Mesenteric fat pad (tissue), 1 donor: ENCODE measurements around the gene AGPAT2. TPM values are rescaled to one million over a fixed set of nuclear protein-coding genes. Genes with fewer than 3 reads are reported as not detected.

Experiments used
- DNase-seq: peaks from one replicate; pipeline ENCODE4 v3.0.0-alpha.2; 2020; ENCODE audit warnings: low spot score
- total RNA-seq: library from RNA; stranded (reverse); fragmentation: NEBNext Ultra II Directional; extraction: Animal tissue kit (Norgen Biotek cat#: 25700); gene quantifications from one replicate; pipeline ENCODE4 v1.2.1, GENCODE V29; 2021
- donor health status: DM: yes; HTN: yes; CAD: no.

AGPAT2 gene
- total RNA-seq, 1 donor from 2014 or later, result 547 TPM

DNA sequence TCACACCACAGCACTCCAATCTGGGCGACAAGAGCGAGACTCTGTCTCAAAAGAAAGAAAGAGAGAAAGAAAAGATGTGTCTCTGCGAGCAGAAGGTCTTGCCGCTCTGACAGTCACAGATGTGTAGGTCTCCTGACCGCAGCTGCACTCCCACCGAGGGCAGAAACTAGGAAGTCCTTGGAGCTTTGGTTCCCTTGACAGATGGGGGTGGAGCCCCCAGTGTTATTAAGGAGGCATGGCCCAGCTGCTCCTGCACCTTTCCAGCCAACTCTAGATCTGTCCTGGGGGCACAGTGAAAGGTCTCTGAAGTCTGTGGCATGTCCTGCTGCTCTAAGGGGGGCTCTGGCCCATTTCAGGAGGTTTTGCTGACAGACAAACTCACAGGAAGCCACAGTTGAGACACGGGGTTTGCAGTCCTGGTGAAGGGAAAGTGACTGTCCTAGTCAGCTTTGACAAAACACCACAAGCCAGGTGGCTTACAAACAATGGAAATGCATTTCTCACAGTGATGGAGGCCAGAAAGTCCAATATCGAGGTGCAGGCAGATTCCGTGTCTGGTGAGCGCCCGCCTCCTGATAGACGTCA is 16.1 kb upstream of the AGPAT2 start:
- no peak for DNase-seq

DNA sequence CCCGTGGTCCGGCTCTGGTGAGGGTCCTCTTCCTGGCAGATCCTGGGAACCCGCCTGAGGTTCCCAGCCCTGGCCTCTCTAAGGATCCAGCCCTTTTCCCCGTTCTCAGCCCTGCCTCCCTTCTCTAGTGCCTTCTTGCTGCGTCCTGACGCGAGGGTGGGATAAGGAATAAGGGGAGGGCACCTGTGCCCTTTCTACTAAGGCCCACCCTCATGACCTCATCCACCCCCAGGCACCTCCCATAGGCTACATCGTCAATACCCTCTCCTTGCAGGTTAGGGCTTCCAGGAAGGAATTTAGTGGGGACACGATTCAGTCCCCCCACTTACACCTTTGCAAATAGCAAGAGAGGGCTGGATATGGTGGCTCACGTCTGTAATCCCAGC is 14.4 kb upstream of the AGPAT2 start:
- no peak for DNase-seq

DNA sequence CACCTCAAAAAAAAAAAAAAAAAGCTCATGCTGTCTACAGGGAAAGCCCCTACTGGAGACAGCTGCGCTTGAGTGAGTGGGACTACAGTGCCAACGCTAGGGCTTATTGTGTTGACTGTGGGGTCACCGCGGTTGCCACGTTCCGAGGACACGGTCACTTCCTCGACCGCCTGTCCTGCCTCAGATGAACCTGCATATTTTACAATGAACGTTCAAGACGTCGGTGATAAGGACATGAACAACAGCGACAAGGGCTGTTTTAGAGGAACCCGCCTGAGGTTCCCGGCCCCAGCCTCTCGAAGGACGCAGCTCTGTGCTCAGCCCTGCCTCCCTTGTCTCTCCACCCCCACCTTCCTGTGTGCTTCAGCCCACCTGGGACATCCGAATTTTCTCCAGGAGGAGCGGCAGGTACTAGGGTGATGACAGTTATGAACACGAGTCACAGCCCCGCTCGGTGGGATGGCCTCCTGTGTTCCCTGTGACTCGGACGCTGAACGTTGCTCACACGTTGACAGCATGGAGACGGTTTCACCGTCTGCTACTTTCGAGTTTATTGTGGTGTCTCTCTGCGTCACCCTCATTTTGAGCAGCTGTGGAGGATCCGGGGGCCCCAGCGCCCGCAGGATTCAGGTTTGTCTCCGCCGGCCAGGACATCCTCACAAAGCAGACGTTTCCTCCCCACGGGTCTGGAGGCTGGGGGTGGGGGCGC is 13.9 kb upstream of the AGPAT2 start:
- DNase-seq, result no peak

DNA sequence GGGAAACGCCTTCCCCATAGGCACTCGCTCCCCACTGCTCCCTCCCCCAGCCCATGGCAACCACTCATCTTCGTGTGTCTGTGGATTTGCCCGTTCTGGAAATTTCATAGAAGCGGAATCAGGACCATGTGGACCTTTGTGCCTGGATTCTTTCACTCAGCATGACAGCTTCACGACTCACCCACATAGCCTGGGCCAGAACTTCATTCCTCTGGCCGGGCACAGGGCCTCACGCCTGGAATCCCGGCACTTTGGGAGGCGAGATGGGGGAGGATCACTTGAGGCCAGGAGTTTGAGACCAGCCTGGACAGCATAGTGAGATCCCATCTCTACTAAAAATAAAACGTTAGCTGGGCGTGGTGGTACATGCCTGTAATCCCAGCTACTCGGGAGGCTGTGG is 13.0 kb upstream of the AGPAT2 start:
- no peak for DNase-seq

DNA sequence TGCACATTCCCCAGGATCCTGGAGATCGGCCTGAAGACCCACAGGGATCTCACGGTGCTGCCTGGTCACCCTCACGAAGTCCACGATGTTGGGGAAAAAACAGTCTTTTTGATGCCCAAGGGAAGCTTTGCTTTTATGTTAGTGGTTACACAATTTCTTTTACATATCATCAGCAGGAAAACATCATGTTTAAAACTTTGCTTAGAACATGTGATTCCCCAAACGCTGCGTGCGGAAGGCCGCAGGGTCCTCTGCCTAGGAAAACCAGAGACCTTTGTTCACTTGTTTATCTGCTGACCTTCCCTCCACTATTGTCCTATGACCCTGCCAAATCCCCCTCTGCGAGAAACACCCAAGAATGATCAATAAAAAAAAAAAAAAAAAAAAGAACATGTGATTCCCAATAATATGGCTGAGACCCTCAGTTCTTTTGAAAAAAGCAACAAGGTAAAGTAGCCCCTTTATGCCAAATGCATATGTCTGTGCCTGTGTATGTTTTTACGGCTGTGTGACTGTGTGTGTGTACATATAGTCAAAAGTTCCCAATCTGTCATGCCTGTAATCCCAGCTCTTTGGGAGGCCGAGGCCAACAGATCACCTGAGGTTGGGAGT is 11.5 kb upstream of the AGPAT2 start:
- no peak for DNase-seq

DNA sequence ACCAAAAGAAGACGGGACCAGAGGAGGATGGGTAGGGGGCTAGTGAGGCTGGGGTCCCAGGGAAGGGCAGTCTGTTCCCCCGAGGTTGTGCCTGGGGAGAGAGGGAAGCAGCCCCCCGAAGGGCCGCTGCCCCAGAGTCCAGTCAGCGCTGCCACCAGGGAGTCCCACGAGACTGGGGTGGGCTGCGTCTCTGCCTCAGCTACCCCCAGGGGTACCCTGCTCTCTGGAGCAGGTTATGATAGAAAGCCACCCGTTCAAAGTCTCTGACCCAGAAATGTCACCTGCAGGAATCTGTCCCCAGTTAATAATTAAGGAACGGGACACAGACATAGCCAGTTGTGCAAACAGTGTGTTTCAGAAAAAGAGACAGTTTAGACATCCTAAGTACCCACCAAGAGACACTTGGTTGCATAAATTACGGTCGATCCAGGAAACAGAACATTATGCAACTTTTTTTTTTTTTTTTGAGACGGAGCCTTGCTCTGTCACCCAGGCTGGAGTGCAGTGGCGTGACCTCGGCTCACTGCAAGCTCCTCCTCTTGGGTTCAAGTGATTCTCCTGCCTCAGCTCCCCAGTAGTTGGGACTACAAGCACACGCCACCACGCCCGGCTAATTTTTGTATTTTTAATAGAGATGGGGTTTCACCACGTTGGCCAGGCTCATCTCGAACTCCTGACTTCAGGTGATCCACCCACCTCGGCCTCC is 10.7 kb upstream of the AGPAT2 start:
- no peak for DNase-seq

DNA sequence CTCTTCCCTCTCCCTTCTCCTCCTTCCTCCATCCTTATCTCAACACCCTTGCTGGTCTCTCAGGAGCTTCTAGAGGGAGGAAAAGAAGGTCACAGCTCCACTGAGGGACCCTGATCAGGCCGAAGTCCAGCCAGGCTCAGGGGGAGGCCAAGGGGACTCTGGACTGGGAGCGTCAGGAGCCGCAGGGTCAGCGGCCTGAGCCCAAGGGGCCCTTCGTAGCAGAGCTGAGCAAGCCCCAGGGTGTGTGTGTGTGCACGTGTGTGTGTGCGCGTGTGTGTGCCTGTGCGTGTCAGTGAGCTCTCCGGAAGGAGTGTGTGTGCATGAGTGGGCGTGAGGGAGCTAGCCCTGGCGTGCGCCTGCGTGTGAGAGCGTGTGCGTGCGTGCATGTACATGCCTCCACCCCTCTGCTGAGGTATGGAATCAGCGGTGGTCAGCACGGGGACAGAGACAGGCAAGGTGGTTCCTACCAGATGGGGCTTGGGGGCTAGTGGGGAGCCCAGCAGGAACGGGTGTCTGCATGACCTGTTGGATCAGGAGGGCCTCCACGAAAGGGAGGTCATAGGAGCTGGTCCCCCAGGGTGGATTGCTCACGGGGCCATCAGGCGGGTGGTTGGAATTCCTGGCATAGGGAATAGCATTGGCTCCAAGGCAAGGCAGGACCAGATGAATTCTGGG is 10.0 kb upstream of the AGPAT2 start:
- no peak for DNase-seq

DNA sequence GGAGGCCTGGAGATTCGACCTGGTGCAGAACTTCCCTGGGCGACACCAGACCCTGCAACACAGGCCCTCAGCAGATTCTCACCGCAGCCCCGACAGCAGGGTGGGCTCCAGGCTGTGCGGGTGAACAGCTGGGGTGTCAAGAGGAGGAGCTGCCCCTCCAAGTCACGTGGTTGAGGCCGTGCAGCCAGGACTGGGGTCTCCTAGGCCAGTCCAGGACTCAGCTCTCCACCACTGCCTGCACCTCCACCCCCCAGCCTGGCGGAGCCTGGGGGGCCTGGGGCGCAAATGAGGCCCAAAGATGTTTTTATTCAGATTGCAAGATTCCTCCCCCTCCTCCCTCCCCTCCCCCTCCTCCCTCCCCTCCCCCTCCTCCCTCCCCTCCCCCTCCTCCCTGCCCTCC is 9.2 kb upstream of the AGPAT2 start:
- no peak for DNase-seq

DNA sequence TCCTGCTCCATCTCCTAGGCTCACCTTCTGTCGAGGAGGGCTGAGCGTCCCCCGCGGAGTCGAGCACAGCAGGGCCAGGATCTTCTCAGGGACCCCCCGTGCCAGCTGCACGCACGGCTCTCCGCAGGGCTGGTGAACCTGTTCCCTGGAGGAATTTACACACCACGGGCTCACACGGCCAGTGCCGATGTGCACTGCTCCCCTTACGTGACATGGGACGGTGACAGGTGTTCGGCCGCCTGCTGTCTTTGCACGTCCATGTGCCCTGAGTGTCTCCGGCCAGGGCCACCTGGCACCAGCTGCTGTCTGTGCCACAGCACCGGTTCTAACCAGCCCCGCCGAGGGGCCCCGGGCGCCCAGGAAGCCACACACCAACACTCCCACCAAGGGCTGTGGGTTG is 8.7 kb upstream of the AGPAT2 start:
- no peak for DNase-seq

DNA sequence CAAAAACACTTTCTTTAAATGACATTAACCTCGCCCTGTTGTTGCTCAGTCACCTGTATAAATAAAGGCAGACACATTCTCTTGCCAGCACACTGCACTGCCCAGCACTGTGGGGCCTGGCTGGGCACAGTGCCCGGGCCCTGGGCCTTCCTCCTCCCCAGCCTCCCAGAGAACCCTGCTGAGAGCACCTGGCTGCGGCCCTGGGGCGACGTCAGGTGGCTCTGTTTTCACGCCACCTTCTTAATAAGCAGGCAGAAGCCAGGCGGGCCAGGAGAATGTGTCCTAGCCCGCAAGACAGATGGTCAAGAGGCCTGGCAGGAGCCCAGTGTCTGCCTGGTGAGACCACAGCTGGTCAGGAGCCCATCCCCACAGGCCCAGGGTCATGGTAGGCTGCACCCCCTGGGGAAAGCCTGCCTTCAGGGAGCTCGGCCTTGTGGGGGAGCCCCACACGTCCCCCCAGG is 8.2 kb upstream of the AGPAT2 start:
- no peak for DNase-seq

DNA sequence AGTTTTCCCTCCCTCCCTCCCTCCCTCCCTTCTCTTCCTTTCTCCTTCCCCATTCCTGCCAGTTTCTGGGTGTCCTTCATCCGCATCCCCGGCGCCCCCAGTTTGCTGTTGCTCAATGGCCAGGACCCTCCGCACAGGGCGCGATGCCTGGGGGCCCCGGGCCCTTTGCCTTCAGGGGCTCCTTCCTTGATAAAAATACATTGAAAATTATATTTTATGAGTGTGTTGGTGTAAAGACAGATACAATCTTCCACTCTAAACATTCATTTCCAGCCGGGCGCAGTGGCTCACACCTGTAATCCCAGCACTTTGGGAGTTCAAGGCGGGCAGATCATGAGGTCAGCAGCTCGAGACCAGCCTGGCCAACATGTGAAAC is 7.6 kb upstream of the AGPAT2 start:
- DNase-seq, result no peak

DNA sequence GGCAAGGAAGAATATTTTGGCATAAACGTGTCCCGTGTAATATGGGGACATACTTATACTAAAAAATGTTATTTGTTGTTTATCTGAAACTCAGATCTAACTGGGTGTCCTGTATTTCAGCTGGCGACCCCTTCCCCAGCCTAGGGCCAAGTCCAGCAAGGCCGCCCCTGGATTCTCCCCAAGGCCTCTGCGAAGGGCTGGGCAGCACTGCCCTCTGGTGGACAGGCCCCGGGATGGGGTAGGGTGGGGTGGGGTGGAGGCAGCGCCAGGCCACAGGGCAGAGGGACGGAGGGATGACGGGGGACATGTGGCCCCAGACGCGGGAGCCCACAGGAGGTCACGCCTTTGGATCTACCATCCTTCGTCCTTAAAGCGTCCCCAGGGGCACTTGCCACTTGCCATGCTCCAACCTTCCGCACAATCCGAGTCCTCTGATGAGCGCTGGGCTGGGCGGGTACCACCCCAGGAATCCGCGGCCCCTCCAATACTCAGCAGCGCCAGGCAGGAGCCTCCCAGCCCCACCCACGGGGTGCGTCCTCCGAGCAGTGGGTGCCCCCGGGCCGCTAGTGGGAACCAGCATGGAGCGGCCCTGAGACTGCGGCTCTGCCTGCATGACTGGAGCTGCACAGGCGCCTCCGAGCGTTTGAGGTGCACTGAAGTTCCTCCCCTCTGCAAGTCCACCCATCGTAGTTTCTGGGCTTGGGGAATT is 7.1 kb upstream of the AGPAT2 start:
- DNase-seq, result no peak

DNA sequence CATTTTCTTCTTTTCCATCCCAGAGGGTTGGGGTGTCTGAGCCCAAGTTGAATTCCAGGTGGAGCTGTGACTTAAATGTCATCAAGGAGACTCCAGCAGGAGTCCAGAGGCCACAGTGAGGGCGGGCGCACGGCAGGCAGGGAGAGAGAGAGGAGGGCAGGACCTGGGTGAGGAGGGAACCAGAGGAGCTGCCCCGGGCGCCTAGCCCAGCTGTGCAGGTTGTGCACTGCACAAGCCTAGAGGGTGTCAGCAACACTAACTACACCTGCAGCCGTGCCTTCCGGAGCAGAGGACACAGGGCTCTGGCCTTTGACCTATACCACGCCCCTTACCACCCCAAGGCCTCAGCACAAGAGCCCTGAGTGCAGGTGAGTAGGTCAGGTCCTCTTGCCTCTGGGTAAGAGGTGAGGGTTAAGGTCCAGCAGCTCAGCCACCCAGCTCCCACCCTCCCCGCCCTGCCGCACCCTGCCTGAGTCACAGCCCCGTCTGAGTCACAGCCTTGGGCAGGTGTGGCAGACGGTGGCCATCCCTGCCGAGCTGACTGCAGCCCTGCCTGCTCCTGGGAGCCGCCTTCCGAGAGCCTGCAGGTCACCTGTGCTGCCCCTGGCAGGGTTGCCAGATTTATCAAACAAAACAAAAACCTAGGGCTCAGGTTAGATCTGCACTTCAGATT is 6.4 kb upstream of the AGPAT2 start:
- DNase-seq, result no peak

DNA sequence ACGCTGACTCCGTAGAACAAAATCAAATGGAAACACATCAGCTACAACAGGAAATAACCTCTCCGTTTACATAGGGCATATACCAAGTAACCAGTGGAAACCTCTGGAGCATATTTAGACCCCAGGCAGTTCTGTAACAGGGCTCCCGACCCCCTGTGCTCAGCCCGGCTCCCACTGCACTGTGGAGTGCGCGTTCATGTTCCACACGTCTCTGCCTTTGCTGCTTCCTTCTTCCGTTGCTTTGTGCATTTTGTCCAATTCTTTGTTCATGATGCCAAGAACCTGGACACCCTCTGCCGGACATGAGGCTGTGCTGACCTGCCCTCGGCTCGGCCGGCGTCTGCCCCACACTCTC is 5.9 kb upstream of the AGPAT2 start:
- DNase-seq, result no peak

DNA sequence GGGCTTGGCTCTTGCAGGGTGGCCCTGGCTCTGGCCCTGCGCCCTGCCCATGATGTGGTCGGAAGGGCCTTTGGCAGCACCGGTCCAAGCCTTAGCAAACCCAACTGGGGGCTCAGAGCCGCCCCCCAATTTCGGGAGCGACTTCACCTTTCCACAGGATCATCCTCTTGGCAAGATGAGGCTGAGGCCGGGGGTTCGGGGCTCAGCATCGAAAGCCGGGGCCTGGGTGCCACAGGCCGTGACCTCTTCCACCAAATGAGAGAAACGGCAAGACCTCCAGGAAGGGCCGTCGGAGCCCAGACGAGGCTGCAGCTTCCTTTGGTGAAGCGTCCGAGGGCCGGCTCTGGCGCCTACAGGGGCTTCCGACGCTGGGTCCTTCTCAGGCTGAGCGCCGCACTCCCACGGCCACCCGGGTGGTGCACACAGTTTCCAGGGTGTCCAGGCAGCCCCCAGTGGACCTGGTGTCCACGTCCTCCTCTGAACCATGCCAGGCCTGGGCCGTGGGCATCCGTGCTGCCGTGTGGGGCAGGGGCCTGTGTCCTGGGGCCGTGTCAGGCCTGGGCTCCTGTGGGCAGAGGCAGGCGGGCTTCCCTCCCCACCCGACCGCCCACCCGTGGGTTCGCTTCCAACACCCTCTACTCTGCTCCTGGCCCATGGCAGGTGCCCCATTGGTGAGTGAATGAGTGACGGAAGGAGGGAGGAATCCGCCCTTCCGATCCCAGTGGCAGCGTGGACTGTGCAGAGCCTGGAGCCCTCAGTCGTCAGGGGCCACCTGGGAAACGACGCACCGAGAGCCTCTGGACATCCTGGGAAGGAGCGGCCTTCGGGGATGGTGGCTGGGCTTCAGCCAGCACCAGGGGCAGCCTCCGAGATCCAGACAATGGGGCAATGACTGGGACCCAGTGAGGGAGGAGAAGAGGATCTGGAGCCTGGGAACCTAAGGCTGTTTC is 5.2 kb upstream of the AGPAT2 start:
- DNase-seq, result no peak

DNA sequence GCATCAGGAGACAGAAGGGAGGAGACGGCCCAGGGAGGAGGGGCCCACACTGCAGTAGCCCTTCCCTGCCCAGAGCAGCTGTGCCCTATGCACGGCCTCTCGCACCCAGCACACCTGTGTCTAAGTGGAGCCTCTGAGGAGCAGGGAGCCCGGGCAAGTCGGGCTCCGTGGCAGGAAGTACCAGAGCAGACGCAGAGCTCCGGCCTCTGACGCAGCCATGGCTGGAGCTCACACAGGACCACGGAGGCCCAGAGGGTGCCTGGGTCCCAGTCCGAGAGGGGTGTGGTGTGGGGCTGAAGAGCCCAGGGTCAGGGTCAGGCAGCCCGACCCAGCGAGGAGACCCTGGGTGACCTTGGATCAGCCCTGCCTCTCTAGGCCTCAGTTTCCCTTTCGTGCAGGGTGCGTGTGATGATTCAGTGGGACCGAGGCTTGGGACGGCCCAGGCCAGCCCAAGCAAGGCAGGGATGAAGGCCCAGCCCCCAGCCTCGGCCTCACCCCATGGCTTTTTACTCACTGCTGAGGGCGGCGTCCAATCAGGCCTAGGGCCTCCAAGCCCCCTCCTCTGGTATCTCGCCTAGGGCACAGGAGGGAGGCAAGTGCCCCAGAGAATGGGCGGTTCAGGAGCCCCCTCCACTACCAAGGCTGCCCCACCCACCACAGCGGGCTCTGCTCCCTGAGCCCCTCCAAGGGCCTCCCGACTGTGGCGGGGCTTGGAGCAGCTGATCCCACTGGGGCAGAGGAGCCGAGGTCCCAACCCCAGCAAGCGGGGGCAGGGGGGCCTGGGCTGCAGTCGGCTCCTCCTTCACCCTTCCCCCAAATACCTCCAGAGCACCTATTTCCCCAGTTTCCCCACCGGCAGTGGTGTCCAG is 4.3 kb upstream of the AGPAT2 start:
- no peak for DNase-seq

DNA sequence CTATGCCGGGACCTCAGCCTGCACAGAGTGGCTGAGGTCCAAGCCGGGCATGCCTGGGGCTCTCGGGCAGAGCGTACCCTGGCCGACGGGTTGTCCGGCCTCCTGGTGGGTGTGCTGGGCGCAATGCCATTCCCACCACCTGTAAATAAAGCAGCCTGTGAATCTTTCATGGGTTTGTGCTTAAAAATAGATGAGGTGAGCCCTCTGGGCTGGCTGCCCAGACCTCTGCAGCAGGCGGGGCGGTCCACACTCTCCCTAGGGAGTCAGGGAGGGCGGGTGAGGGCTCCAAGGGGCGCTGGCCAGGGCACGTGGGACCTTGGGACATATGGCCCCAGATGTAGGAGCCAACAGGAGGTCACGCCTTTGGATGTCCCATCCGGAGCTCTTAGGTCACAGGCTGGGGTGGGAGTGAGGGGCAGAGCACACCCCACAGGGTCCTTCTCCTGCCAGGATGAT is 3.6 kb upstream of the AGPAT2 start:
- DNase-seq, result no peak

DNA sequence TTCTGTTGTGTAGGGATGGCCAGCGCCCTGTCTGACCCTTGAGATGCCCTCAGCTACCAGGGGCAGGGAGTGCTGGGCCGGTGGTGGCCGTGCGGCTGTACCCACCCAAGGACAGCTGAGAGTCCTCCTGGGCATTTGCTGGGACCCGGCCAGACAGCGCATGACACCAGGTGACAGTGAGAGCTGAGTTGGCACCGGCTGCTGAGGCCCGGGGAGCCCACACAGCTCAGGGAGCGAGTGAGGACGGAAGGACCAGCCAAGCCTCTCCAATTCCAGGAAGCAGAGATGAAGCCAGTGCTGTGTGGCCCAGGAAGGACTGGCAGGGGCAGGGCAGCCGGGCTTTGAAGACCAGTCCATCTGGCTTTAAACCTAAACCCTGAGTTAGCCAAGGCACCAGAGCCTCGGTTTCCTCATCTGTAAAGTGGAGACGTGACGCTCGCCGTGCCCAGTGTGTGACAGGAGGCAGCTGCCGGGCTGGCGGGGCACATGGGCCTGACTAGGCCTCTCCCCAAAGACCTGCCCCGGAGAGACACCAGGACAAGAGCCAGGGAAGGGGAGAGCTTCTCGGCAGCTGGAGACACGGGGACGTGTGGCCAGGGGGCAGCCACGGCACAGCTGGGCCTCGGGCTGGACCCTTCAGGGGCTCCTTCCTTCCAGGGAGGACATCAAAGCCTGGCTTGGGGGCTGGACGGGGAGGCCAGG is 3.0 kb upstream of the AGPAT2 start:
- DNase-seq, result no peak
